Measurements from ENCODE around the gene PRRC2A.

Gene PRRC2A
- long read RNA-seq, partial matches to known transcripts: 20 of 26 reads
- long read RNA-seq, other reads (novel, unspliced or antisense): 6 of 26 reads

DNA sequence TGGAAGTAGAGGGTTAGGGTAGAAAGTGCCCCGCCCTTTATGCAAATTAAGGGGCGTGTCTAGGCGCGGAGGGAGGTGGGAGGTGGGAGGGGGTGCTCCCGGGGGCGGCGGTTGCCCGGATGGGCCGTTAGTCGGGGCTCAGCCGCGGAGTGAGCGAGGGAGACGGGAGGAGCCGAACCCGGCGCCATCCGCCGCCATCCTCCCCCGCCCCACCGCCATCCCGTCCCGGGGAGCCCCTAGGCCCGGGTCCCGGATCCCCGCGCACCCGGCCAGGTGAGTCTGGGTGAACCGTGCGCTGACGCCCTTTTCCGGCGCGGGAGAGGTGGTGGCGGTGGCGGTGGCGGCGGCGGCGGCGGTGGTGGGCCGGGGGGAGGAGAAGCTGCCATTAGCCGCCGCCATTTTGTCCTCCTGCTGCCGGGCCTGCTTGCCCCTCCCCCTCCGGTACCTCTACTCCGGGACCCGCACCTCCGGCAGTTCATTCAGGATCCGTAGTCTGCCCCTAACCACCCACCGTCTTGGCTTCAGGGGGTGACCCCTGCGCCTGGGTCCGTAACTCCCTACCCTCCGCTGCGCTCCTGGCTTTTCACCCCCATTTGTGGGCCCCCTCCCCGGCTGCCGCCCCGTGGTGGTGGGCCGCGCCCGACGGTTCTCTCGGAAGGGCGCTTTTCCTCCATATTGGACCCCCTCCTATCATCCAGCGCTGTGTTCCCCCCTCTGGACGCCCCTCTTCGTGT lies at the start of gene PRRC2A:
Gene PRRC2A (plus strand): TSS at position 130 of the 734 bp plus-strand sequence. CDS start 2,075 bp downstream, outside the sequence.
- no peak for TF ChIP-seq GABPA (IDR thresholded peaks at IDR 0.05; ENCODE audit: low read depth)
- TF ChIP-seq, protein P1, sequence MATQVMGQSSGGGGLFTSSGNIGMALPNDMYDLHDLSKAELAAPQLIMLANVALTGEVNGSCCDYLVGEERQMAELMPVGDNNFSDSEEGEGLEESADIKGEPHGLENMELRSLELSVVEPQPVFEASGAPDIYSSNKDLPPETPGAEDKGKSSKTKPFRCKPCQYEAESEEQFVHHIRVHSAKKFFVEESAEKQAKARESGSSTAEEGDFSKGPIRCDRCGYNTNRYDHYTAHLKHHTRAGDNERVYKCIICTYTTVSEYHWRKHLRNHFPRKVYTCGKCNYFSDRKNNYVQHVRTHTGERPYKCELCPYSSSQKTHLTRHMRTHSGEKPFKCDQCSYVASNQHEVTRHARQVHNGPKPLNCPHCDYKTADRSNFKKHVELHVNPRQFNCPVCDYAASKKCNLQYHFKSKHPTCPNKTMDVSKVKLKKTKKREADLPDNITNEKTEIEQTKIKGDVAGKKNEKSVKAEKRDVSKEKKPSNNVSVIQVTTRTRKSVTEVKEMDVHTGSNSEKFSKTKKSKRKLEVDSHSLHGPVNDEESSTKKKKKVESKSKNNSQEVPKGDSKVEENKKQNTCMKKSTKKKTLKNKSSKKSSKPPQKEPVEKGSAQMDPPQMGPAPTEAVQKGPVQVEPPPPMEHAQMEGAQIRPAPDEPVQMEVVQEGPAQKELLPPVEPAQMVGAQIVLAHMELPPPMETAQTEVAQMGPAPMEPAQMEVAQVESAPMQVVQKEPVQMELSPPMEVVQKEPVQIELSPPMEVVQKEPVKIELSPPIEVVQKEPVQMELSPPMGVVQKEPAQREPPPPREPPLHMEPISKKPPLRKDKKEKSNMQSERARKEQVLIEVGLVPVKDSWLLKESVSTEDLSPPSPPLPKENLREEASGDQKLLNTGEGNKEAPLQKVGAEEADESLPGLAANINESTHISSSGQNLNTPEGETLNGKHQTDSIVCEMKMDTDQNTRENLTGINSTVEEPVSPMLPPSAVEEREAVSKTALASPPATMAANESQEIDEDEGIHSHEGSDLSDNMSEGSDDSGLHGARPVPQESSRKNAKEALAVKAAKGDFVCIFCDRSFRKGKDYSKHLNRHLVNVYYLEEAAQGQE (IDR thresholded peaks at IDR 0.05; ENCODE audit: insufficient replicate concordance, low read depth): peak; percentile 71
- DNase-seq (ENCODE audit: low read depth in 1 of 2, low spot score in 1 of 2): peak; percentile 74 to 76
- H3K27me3 ChIP-seq (ENCODE audit: insufficient read depth, poor library complexity, severe bottlenecking): no peaks in the 10 kb centered on the region
- H3K27ac ChIP-seq (replicated peaks): peak within 1 kb of the TSS; percentile 97
- peak within 1 kb of the TSS; percentile 83 for H3K4me3 ChIP-seq (replicated peaks; ENCODE audit: insufficient read depth, low read length)

DNA sequence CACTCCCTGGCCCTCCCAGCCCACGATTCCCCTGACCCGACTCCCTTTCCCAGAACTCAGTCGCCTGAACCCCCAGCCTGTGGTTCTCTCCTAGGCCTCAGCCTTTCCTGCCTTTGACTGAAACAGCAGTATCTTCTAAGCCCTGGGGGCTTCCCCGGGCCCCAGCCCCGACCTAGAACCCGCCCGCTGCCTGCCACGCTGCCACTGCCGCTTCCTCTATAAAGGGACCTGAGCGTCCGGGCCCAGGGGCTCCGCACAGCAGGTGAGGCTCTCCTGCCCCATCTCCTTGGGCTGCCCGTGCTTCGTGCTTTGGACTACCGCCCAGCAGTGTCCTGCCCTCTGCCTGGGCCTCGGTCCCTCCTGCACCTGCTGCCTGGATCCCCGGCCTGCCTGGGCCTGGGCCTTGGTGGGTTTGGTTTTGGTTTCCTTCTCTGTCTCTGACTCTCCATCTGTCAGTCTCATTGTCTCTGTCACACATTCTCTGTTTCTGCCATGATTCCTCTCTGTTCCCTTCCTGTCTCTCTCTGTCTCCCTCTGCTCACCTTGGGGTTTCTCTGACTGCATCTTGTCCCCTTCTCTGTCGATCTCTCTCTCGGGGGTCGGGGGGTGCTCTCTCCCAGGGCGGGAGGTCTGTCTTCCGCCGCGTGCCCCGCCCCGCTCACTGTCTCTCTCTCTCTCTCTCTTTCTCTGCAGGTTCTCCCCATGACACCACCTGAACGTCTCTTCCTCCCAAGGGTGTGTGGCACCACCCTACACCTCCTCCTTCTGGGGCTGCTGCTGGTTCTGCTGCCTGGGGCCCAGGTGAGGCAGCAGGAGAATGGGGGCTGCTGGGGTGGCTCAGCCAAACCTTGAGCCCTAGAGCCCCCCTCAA lies 48.2 kb upstream of the PRRC2A start, which contains the start of gene LTA:
Gene LTA (plus strand): TSS at position 249 of the 871 bp plus-strand sequence. CDS start 454 bp downstream, at position 703.
- Histone ChIP-seq H3K27me3 (ENCODE audit: insufficient read depth, poor library complexity, severe bottlenecking) (no peaks in the 10 kb centered on the region), H3K4me3 (replicated peaks; ENCODE audit: insufficient read depth, low read length) (no peak within 1 kb of the TSS), H3K27ac (replicated peaks) (no peak within 1 kb of the TSS)
- DNase-seq (ENCODE audit: low read depth in 1 of 2, low spot score in 1 of 2): no peak
- TF ChIP-seq SPI1 (IDR thresholded peaks at IDR 0.05; ENCODE audit: borderline replicate concordance, low read depth) (no peak), POLR2AphosphoS5 (IDR thresholded peaks at IDR 0.05; ENCODE audit: low read depth) (no peak), GABPA (IDR thresholded peaks at IDR 0.05; ENCODE audit: low read depth) (no peak)
- TF ChIP-seq, protein P2, sequence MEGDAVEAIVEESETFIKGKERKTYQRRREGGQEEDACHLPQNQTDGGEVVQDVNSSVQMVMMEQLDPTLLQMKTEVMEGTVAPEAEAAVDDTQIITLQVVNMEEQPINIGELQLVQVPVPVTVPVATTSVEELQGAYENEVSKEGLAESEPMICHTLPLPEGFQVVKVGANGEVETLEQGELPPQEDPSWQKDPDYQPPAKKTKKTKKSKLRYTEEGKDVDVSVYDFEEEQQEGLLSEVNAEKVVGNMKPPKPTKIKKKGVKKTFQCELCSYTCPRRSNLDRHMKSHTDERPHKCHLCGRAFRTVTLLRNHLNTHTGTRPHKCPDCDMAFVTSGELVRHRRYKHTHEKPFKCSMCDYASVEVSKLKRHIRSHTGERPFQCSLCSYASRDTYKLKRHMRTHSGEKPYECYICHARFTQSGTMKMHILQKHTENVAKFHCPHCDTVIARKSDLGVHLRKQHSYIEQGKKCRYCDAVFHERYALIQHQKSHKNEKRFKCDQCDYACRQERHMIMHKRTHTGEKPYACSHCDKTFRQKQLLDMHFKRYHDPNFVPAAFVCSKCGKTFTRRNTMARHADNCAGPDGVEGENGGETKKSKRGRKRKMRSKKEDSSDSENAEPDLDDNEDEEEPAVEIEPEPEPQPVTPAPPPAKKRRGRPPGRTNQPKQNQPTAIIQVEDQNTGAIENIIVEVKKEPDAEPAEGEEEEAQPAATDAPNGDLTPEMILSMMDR (IDR thresholded peaks at IDR 0.05; ENCODE audit: insufficient read depth, low read length): no peak
- TF ChIP-seq, protein P1 (IDR thresholded peaks at IDR 0.05; ENCODE audit: insufficient replicate concordance, low read depth): no peak

DNA sequence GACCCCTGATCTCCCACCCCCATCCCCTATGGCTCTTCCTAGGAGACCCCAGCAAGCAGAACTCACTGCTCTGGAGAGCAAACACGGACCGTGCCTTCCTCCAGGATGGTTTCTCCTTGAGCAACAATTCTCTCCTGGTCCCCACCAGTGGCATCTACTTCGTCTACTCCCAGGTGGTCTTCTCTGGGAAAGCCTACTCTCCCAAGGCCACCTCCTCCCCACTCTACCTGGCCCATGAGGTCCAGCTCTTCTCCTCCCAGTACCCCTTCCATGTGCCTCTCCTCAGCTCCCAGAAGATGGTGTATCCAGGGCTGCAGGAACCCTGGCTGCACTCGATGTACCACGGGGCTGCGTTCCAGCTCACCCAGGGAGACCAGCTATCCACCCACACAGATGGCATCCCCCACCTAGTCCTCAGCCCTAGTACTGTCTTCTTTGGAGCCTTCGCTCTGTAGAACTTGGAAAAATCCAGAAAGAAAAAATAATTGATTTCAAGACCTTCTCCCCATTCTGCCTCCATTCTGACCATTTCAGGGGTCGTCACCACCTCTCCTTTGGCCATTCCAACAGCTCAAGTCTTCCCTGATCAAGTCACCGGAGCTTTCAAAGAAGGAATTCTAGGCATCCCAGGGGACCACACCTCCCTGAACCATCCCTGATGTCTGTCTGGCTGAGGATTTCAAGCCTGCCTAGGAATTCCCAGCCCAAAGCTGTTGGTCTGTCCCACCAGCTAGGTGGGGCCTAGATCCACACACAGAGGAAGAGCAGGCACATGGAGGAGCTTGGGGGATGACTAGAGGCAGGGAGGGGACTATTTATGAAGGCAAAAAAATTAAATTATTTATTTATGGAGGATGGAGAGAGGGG lies 47.0 kb upstream of the PRRC2A start:
- Histone ChIP-seq H3K27ac (replicated peaks) (no peak overlapping the region), H3K4me3 (replicated peaks; ENCODE audit: insufficient read depth, low read length) (no peak overlapping the region)

More for the DNA sequence above, 47.0 kb upstream of the PRRC2A start:
- DNase-seq (ENCODE audit: low read depth in 1 of 2, low spot score in 1 of 2): no peak
- H3K27me3 ChIP-seq (ENCODE audit: insufficient read depth, poor library complexity, severe bottlenecking): no peaks in the 10 kb centered on the region
- TF ChIP-seq, protein P1 (IDR thresholded peaks at IDR 0.05; ENCODE audit: insufficient replicate concordance, low read depth): no peak
- TF ChIP-seq POLR2AphosphoS5 (IDR thresholded peaks at IDR 0.05; ENCODE audit: low read depth) (no peak), SPI1 (IDR thresholded peaks at IDR 0.05; ENCODE audit: borderline replicate concordance, low read depth) (no peak), GABPA (IDR thresholded peaks at IDR 0.05; ENCODE audit: low read depth) (no peak)
- TF ChIP-seq, protein P2 (IDR thresholded peaks at IDR 0.05; ENCODE audit: insufficient read depth, low read length): no peak
